GM19193 (cell line): ENCODE results near the gene MYNN.

ENCODE experiments used
- POLR2A ChIP-seq: IDR thresholded peaks from 4 replicates; pipeline ENCODE4 v1.6.1; 2011; ENCODE audit not compliant: insufficient read depth, insufficient read length; ENCODE audit errors: extremely low read depth

Gene MYNN

DNA sequence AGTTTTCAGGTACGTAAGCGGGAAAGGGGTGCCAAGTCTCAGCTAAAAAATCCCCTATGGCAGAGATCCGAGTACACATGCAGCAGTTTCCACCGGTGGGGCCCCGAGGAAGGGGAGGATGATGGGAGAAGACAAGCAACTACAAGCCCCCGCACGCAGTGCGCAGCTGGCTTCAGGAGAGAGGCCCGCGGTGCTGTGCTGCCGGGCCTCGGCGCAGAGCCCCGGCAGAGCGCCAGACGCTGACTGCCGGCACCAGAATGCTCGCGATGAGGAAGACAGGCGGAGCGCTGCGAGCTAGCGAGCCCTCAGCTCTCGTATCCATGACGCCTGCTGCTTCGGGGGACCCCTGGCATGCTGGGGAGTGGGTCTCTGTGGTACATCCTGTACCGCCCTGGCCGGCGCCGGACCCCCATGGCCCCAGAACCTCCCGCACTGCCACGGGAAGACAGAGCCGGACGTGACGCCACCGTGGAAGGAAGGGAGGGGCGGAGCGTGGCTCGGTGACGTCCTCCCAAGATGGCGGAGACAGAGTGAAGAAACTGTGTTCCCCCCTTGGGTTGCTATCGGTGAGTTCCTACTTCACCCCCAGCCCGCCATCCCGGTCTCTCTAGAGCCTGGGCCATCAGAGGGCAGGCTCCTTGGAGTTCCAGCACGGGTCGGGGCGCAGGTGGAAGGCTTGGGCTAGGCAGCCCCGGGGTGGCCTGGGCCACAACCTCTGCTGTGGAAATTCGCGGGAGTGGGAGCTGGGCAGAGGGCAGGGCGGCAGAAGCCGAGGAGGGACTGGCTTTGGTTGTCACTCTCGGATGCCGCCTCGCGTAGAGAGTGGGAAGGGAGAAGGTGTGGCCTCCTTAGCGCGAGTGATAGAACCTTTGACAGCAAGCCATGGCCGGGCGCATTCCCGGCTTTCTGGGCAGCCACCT lies at the start of gene MYNN:
TSS of gene MYNN (plus strand) at position 500 of the 920 bp plus-strand sequence. CDS start 900 bp downstream, outside the sequence.
- peak; percentile 98 for TF ChIP-seq POLR2A

DNA sequence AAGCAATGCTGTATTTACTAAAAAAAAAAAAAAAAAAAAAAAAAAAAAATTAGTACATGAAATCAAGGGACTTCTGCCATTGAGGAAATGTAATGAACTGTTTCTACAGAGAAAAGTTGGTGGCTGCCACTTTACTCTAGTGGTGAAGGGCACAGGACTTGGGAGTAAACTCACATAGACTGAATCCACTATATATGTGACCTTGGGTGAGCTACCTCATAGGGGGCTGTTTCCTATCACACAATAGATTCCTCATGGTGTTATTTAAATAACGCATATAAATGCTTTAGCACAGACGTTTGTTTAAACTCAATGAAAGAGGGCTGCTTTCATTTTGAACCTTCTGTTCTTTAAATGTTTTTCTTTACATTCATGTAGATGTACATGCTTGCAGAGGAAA lies 34.1 kb upstream of the MYNN start:
- TF ChIP-seq POLR2A: no peak

DNA sequence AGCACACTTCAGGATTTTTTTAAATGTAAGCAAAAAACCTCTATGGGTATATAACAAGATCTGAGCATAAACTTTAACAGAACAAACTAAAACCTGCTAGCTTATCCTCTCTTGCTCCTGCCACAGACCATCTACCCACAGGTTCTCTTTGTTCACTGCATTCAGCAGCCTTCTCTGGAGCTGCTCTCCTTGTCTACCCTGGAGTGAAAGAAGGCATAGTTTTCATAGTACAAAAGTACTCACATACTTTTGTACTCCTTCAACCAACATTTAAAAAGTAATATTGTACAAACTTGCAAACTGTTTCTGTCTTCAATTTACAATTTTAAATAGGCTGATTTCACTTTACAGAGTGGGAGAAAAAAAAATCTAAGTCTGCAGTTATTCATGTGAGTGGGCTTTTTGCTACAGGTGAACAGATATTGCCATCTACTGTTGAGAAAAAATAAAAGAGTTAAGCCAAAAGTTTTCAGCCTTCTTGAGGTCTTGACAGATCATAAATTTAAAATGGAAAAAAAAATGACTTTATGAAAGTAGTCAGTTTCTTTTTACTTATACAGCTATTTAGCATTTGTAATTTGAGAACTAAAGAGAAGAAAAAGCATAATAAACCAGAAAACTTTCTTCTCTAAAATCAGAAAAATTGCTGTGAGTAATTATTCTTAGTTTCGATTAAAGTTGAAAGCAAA lies 28.7 kb upstream of the MYNN start:
- no peak for TF ChIP-seq POLR2A

DNA sequence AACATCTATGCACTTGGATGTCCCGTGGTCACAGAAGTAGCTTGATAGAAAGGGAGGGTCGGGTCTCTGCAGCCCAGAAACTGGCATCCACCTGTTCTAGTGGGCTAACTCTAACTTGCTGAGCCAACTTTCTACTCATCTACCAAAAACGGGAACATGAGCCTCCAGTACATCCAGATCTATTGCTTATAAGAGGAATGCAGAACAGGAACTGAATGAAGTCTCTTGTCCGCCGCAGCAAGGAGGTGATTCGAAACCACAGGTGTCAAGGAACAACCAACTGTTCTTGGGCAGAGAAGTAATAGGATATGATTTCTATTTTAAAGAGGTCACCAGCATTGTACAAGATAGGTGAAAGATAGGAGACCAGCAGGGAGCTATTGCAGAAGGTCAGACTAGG lies 26.3 kb upstream of the MYNN start:
- no peak for TF ChIP-seq POLR2A

DNA sequence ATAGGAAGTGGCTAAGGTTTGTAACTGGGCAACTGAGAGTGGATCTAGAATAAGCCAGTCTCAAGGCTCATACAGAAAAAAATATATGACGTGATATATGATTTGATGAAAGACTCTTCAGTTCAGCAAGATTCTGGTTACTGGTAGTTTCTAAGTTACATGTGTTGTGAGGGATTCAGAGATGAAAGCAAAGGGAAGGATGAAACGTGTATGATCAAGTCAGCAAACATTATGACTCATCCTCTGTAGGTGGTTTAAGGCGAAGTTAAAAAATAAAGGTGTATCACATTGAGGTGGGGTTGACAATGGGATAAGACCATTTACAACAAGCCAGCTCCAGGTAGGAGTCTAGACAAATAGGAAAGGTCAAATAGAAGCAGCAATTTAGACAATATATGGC lies 24.5 kb upstream of the MYNN start:
- TF ChIP-seq POLR2A: no peak

DNA sequence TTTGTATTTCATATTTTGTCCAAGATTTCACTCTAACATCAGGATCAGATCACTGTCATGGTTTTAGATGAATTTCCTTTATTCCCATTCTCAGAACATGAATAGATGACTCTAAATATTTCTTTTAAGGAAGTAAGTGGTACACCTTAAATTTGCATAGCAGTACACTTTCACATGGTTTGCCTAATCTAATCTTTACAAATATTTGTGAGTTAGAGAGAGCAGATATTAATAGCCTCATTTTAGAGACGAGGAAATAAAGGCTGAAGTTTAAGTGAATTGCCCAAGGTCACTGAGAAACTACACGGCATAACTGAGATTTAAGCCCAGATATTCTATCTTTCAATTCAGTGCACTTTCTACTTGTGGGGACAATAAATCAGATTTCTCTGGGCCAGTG lies 22.5 kb upstream of the MYNN start:
- TF ChIP-seq POLR2A: no peak

DNA sequence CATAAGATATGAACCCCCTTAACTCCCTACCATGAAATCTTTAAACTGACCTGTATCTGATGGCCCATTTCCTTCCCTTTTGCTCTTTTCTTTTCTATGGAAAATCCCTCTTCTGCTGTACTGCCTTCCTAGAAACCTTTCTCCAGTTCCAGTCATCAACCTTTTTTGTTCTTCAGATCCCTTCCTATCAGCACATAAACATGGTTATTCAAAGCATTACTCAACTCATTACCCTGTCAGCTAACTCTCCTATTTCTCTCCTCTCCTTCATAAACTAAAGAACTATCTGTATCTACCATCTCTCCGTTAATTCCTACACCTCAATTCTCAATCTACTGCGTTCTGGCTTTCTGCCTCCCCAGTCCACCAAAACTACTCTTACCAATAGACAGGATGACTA lies 21.3 kb upstream of the MYNN start:
- no peak for TF ChIP-seq POLR2A

DNA sequence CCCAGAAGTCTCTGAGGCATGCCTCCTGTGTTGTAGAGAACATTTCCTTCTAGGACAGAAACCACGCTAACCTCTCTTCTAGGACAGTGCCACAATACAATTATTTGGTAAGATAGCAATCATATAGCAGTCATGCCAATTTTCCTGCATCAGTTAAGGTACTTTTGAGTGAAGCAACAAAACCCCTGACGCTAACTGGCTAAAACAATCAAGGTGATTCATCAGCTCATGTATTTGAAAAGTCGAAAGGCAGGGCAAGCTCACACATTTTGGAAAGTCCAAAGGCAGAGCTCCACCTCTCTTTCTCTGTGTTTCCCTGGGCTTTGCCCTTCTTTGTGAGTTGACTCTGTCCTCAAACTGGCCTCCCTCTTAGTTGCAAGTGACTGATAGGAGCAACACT lies 18.5 kb upstream of the MYNN start:
- TF ChIP-seq POLR2A: no peak

DNA sequence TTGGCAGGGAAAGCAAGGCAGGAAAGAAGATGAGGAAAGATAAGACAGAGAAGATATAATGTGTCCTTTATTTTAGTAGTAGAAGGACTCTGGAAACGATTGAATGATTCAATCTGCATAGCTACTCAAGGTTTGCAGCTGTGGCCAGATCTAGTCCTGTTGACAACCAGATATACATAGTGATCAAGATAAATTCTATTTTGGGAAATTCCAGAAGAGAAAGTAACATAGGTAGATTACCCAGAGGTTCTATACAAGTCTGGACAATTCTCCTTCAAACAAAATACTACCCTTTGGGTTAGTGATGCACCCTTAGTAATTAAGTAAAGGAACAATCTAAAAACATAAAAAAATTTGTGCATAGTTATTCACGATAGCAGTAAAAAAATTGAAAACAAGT lies 17.7 kb upstream of the MYNN start:
- no peak for TF ChIP-seq POLR2A

DNA sequence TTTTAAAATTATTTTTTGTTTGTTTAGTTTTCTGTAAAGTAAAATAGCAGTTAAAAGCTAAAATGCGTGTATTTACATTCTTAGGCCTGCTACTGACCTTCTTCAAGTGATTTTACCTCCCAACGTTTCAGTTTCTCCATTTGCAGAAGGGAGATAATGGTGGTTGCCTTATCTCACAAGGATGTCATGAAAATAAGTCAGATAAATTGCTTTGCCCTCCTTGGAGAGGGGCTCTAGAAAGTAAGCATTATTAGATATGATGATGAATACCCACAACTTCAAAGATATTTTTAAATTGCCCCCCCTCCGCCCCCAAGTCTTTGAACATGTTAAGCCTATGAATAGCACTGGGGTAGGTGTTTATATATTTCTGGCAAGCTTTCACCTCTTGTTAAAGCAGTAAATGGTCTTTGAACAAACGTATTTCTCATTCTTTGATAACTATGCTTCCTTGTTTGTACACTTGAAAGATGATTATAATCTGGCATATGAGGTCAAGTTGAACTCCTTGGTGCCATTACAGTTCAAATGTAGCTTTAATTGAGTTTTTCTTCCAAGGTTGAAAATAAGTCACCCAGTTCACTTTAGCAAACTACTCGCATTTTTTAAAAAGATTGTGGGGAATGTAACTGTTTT lies 14.7 kb upstream of the MYNN start:
- TF ChIP-seq POLR2A: no peak

DNA sequence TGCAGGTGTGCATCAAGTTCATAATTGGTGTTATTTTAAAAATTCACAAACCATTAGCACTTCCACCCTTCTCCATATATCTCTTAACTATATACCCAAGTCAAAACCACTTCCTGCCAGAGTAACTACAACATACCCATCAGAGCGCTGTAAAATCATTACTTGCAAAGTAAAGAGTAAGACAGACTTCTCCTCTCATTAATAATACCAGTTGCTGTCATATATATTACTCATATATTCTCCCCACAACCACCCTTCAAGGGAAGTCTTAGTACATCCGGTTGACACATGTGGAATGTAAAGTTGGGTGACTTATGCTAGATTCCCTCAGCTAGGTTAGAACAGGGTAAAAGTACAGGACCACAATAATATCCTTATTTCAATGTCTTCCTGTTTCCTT lies 13.9 kb upstream of the MYNN start:
- no peak for TF ChIP-seq POLR2A

DNA sequence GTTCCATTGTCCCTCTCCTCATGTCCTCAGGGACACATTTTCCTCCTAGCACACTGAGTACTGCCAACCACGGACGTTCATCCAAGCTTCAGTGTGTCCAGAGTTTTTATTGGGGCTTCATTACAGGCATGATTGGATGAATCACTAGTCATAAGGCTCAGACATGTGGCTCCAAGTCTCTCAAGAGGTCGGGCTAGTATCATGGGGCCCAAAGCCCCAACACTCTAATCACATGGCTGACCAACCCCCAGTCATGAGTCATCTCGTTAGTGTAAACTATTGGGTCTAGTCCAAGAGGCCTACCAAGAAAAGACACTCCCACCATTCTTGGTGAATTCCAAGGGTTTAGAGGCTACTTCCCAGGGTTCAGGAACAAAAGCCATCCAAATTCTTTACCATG lies 12.7 kb upstream of the MYNN start:
- no peak for TF ChIP-seq POLR2A

DNA sequence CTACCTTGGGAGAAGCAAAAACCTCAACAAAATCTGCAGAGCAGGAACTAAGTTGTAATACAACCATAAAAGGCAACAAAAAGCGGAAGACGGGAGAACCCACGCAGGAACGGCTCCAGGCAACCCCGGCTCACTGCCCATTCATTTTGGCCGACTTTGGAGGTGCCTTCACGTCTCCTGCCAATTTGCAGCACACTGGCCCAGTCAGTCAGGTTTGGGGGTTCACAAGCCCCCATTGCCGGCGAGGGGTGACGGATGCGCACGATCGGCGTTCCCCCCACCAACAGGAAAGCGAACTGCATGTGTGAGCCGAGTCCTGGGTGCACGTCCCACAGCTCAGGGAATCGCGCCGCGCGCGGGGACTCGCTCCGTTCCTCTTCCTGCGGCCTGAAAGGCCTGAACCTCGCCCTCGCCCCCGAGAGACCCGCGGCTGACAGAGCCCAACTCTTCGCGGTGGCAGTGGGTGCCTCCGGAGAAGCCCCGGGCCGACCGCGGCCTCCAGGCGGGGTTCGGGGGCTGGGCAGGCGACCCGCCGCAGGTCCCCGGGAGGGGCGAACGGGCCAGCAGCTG lies 8.8 kb upstream of the MYNN start:
- no peak for TF ChIP-seq POLR2A

DNA sequence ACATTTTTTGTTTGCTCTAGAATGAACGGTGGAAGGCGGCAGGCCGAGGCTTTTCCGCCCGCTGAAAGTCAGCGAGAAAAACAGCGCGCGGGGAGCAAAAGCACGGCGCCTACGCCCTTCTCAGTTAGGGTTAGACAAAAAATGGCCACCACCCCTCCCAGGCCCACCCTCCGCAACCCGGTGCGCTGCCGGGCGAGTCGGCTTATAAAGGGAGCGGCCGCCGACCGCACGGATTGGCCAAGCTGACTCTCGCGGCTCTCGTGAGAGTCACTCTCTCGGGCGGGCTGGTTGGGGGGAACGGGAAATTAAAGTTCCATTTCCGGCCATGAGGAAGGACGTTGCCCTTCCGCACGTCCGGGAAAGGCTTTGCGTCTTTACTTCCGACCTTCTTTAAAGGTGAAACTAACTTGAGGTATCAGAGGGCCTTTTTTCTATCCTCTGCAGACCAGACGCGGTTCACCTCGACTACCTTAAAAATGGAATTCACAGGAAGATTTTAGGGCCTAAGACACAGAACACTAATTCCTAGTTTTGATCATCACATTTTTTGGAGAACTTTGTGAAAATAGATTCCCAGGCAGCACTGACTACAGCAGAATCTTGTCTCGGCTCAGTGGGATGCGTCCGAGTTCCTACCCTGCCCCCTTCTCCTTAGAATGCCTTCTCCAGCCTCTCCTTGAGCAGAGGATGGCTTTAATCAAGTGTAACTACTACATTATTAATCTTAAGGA lies 8.1 kb upstream of the MYNN start, which contains the start of gene TERC:
TSS of gene TERC (minus strand) at position 179 of the 731 bp plus-strand sequence.
- TF ChIP-seq POLR2A: peak; percentile 94
